IPS-18a (cell line): ENCODE measurements around the gene COL4A1.

ENCODE experiments used
- H3K27ac ChIP-seq: one replicate; pipeline ENCODE4 v1.5.1; 2013; ENCODE audit warnings: low read length
- H3K27me3 ChIP-seq: one replicate; pipeline ENCODE4 v1.6.1; 2013; ENCODE audit warnings: mild to moderate bottlenecking, low read length; ENCODE audit not compliant: control insufficient read depth, insufficient read depth
- H3K36me3 ChIP-seq: one replicate; pipeline ENCODE4 v1.6.1; 2013; ENCODE audit warnings: low read depth, low read length; ENCODE audit not compliant: control insufficient read depth
- H3K4me1 ChIP-seq: one replicate; pipeline ENCODE4 v1.6.1; 2013; ENCODE audit warnings: low read depth, low read length; ENCODE audit not compliant: control insufficient read depth
- H3K4me3 ChIP-seq: one replicate; pipeline ENCODE4 v1.5.1; 2013; ENCODE audit warnings: low read length
- H3K9ac ChIP-seq: one replicate; pipeline ENCODE4 v1.6.1; 2013; ENCODE audit warnings: mild to moderate bottlenecking, low read length, moderate library complexity
- H3K9me3 ChIP-seq: one replicate; pipeline ENCODE4 v1.6.1; 2013; ENCODE audit warnings: low read depth, low read length; ENCODE audit not compliant: control insufficient read depth

The COL4A1 gene

DNA sequence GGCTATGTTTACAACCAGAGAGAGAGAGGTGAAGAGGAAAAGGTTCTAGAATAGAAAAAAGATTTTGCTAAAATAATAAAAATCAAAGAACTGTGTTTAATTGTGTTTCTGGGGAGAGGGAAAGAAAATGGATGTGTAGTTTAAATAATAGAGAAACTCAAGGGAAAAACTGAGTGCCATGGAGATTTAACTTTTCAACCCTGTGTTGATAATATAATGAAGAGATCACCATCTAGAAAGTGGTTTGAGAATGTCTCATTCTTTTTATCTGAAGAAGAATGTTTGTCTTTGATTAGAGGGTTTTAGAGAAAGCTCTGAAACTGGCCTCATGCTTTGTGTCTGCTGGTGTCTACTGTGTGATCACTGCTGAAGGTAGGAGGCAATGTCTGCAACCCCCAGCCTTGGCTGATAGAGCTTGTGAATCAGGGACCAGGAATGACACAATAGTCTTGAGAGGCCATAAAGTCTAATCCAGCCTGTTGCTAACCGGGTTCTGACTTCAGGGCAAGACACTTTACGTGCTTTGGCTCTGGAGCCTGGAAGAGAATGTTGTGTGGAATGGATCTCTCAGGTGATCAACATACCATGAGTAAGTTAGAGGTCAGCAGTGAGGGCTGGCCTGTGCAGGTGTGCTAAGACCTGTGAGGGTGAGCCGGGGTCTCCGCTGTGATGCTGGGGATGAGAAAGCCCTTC lies 5.5 kb upstream of the COL4A1 start:
- H3K27me3 ChIP-seq, result peaks cover 18% of the 10 kb centered on the region
- no peak overlapping the region for H3K4me3 ChIP-seq
- no peak overlapping the region for H3K27ac ChIP-seq
- H3K36me3 ChIP-seq, result peaks cover 18% of the 10 kb centered on the region
- peaks cover 7% of the 10 kb centered on the region for H3K4me1 ChIP-seq
- H3K9me3 ChIP-seq, result no peaks in the 10 kb centered on the region
- H3K9ac ChIP-seq, result no peak overlapping the region

DNA sequence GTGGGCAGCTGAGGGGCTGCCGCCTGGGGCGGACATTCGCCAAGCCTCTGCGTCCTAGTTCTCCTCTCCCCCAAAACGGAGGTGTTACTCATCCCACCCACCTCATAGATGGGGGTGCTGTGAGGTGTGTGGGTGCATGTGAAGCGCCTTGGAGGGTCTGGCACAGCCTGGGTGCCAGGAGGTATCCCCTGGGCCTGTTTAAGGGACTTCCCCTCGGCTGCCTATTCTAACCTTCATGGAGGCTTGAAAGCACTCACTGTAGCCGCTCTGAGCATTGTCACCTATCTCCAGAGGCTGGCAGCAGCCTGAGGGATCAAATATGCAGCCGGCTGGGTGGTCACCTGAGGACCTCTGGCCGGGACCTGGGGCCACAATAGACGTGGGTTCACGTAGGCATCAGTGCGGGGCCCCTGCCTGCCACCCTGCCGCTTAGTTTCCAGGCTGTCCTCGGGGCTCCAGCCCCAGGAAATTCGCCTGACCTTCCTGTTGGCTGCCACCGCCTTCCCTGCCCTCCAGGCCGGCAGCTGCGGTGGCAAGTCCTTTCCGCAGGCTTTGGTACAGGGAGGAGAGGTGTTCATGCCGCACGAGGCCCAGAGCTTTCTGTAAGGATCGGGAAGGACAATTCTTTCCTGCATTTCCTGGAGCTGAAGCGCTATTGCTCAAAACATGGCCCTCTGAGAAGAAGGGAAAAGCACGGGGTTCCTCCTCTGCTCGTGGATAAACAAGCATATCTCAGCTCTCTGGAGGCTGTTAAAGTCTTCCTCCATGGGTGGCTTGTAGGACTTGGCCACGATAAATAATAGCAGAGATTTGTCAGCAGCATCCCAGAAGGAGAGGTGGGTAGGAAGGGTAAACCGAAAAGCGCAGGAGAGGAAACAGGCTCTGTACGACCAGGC lies 4.7 kb upstream of the COL4A1 start:
- peaks cover 20% of the 10 kb centered on the region for H3K27me3 ChIP-seq
- H3K36me3 ChIP-seq, result peaks cover 13% of the 10 kb centered on the region
- no peak overlapping the region for H3K4me3 ChIP-seq
- no peak overlapping the region for H3K9ac ChIP-seq
- no peaks in the 10 kb centered on the region for H3K9me3 ChIP-seq
- H3K4me1 ChIP-seq, result peaks cover 7% of the 10 kb centered on the region
- no peak overlapping the region for H3K27ac ChIP-seq

- Histone ChIP-seq H3K4me3 (no peak overlapping the region), H3K36me3 (peaks cover 10% of the 10 kb centered on the region), H3K9me3 (no peaks in the 10 kb centered on the region), H3K4me1 (peaks cover 9% of the 10 kb centered on the region), H3K27ac (no peak overlapping the region), H3K9ac (no peak overlapping the region), H3K27me3 (peaks cover 25% of the 10 kb centered on the region)
Measured at GRCh38 chr13:110310541-110311442, 3.8 kb upstream of the COL4A1 start.

GRCh38 chr13:110309661-110310524 lies 2.9 kb upstream of the COL4A1 start:
- Histone ChIP-seq H3K27me3 (peaks cover 34% of the 10 kb centered on the region), H3K4me3 (no peak overlapping the region), H3K36me3 (peaks cover 10% of the 10 kb centered on the region), H3K27ac (no peak overlapping the region), H3K9me3 (no peaks in the 10 kb centered on the region), H3K4me1 (peaks cover 16% of the 10 kb centered on the region), H3K9ac (no peak overlapping the region)

GRCh38 chr13:110308656-110309359 lies 1.9 kb upstream of the COL4A1 start:
- H3K9me3 ChIP-seq, result no peaks in the 10 kb centered on the region
- no peak overlapping the region for H3K27ac ChIP-seq
- peak overlapping the region; percentile 78 for H3K9ac ChIP-seq
- peaks cover 10% of the 10 kb centered on the region for H3K36me3 ChIP-seq
- H3K27me3 ChIP-seq, result peaks cover 35% of the 10 kb centered on the region
- peak overlapping the region; percentile 85 for H3K4me3 ChIP-seq
- H3K4me1 ChIP-seq, result peaks cover 16% of the 10 kb centered on the region

GRCh38 chr13:110307767-110308655 lies 1.1 kb upstream of the COL4A1 start:
- peaks cover 10% of the 10 kb centered on the region for H3K36me3 ChIP-seq
- no peaks in the 10 kb centered on the region for H3K9me3 ChIP-seq
- H3K27ac ChIP-seq, result no peak overlapping the region
- peaks cover 16% of the 10 kb centered on the region for H3K4me1 ChIP-seq
- peak overlapping the region; percentile 78 for H3K9ac ChIP-seq
- H3K27me3 ChIP-seq, result peaks cover 35% of the 10 kb centered on the region
- peak overlapping the region; percentile 85 for H3K4me3 ChIP-seq

DNA sequence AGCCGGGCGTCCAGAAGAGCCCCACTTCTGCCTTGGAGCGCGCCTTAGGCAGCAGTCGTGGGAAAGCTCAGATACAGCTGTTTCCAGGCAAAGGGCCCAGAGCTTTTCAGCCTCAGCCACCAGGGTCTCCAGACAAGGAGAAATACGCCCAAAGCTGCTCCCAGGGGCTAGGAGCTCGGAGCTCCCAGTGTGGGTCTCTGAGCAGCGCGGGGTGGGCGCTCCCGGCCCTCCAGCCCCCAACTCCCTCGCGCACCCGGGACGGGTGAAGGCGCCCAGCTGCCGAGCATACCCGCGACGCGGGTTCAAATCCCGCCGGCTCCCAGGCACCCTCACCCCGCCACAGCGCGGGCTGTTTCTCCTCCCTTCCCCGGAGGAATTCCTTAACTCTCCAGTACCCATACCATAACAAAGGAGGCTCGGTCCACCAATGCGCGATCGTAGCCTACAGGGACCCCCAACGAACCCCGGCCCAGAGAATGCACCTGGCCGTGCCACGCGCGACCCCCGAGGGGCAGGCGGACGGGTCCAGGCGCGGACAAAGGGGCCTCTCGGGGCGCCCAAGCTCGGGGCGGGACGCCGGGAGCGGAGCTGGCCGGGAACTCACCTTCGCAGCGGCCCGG lies 507 bp downstream of the COL4A1 start:
- no peaks in the 10 kb centered on the region for H3K9me3 ChIP-seq
- no peak overlapping the region for H3K27ac ChIP-seq
- H3K4me3 ChIP-seq, result peak overlapping the region; percentile 85
- H3K36me3 ChIP-seq, result peaks cover 10% of the 10 kb centered on the region
- H3K4me1 ChIP-seq, result peaks cover 16% of the 10 kb centered on the region
- H3K9ac ChIP-seq, result peak overlapping the region; percentile 78
- peaks cover 35% of the 10 kb centered on the region for H3K27me3 ChIP-seq

- H3K9me3 ChIP-seq, result no peaks in the 10 kb centered on the region
- H3K9ac ChIP-seq, result peak overlapping the region; percentile 8
- peak overlapping the region; percentile 85 for H3K4me3 ChIP-seq
- peaks cover 16% of the 10 kb centered on the region for H3K4me1 ChIP-seq
- peaks cover 5% of the 10 kb centered on the region for H3K36me3 ChIP-seq
- no peak overlapping the region for H3K27ac ChIP-seq
- H3K27me3 ChIP-seq, result peaks cover 35% of the 10 kb centered on the region
Measured at GRCh38 chr13:110305949-110306339, 1.0 kb downstream of the COL4A1 start.

- Histone ChIP-seq H3K27me3 (peaks cover 35% of the 10 kb centered on the region), H3K36me3 (peaks cover under 1% of the 10 kb centered on the region), H3K4me1 (peaks cover 16% of the 10 kb centered on the region), H3K9ac (peak overlapping the region; percentile 8), H3K4me3 (peak overlapping the region; percentile 85), H3K9me3 (no peaks in the 10 kb centered on the region), H3K27ac (no peak overlapping the region)
Measured at GRCh38 chr13:110305544-110305943, 1.4 kb downstream of the COL4A1 start.
